ENCODE measurements around the gene TLCD1. TPM values are rescaled to one million over a fixed set of nuclear protein-coding genes. Genes with fewer than 3 reads are reported as not detected.
A peak's percentile ranks its signal among the peaks of the same experiment; 100 is the strongest.

Gene TLCD1
- total and polyA plus RNA-seq, 2 donors from 2014 or later, result 25.3 to 30.0 TPM

DNA sequence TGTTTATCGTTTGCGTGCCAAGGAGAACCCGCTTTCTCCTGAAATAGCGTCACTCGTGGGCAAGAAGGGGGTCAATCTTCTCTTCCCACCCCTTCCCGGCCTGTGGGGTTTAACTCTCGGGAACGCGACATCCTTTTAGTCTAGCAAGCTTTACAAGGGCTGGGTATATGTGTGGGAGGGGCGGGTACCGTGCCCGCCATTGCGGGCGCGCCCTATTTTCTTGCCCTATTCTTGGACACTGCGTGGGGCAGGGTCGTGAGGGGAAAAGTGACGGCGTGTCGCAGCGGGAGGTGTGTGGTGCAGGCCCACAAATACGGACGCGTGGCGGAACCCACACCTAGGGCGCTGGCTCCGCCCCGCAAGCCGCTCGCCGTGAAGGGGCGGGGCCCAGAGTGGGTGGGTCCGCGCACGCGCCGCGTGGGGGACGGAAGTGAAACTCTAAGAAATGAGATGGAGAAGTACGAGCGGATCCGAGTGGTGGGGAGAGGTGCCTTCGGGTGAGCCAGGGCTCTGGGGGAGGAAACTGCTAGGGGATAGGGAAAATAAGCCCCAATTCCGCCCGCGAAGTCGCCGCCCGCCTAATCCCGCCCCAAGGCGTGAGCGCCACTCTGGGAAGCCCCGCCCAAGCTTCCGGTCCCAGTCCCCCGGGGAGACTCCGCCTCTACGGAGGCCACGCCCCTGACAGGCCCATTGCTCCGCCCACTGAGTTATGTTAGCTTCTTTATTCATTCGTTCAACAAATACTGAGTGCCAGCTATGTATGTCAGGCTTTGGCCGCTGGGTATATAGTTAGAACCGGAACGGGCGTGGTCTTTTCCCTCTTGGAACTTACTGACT lies 2.5 kb upstream of the TLCD1 start, which contains the start of gene NEK8:
Gene NEK8, plus strand, starts transcription at position 425 of the 837 bp plus-strand sequence. Its CDS starts 26 bp downstream, at position 451.
- peak within 1 kb of the TSS; percentile 75 to 95 (median 92) for H3K4me3 ChIP-seq (ENCODE audit: low read length in 3 of 3)
- peak; percentile 96 to 98 (median 97) for DNase-seq
- TF ChIP-seq, protein P1, sequence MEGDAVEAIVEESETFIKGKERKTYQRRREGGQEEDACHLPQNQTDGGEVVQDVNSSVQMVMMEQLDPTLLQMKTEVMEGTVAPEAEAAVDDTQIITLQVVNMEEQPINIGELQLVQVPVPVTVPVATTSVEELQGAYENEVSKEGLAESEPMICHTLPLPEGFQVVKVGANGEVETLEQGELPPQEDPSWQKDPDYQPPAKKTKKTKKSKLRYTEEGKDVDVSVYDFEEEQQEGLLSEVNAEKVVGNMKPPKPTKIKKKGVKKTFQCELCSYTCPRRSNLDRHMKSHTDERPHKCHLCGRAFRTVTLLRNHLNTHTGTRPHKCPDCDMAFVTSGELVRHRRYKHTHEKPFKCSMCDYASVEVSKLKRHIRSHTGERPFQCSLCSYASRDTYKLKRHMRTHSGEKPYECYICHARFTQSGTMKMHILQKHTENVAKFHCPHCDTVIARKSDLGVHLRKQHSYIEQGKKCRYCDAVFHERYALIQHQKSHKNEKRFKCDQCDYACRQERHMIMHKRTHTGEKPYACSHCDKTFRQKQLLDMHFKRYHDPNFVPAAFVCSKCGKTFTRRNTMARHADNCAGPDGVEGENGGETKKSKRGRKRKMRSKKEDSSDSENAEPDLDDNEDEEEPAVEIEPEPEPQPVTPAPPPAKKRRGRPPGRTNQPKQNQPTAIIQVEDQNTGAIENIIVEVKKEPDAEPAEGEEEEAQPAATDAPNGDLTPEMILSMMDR (IDR thresholded peaks at IDR 0.05; ENCODE audit: borderline replicate concordance, extremely low read depth, insufficient read depth), result no peak
- no peak for FAIRE-seq
- intact Hi-C loops (cut with DNase I), result no loop called here
- H3K9ac ChIP-seq (ENCODE audit: low read length in 3 of 3), result peak within 1 kb of the TSS; percentile 35 to 79 (median 71)
- peaks cover 0 to 16% (median 0%) of the 10 kb centered on the region in 3 donors for H3K4me1 ChIP-seq (ENCODE audit: control insufficient read depth in 2 of 3, insufficient read depth in 2 of 3, low read depth in 1 of 3, low read length in 3 of 3)
- H3K36me3 ChIP-seq (ENCODE audit: control insufficient read depth in 2 of 3, insufficient read depth in 3 of 3, low read length in 3 of 3), result peaks cover under 1 to 9% (median under 1%) of the 10 kb centered on the region in 3 donors
- H3K27me3 ChIP-seq (ENCODE audit: control insufficient read depth, insufficient read depth, low read length), result no peaks in the 10 kb centered on the region
- no peaks in the 10 kb centered on the region for H3K9me3 ChIP-seq (ENCODE audit: control insufficient read depth in 2 of 3, insufficient read depth in 1 of 3, low read length in 3 of 3)
- peak within 1 kb of the TSS; percentile 96 to 99 for H3K27ac ChIP-seq (ENCODE audit: low read depth in 2 of 2, low read length in 2 of 2)

DNA sequence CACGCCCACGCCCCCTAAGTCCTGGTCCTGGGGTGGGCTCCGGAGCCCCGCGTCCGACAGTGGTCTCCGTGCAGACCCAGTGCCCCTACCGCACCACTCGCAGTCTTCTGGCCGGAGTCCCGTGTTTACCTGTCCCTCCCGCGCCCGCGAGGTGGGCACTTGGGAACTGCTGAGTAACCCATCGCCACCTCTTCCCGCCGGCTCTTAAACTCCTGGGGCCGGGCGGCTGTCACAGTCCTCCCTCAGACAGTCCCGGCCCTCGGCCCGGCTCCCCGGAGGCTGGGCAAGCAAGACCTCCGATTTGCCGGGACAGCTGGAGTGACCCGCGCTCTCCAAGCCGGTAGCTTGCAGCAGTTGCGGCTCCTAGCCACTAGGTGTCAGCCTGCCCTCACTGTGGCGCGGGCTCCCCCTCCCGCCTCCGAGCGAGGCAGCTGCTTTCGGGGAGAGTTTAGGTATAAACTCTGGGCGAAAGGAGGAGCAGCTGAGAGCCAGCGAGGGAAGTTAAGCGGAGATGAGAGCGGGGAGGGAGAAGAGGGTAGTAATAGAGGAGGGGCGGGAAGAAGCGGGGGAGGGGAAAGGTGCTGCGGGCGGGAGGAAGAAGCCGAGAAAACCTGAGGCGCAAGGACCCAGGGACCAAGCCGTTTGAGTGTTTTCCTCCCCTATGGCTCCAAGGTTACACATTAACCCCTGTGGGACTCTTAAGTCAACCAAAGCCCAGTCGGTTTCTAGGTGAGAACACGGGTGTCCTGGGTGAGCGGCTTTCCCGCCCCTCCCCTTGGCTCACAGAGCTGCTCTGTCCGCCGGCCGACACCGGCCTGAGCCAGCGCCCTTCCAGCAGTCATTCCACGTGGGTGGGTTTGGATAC lies 826 bp upstream of the TLCD1 start:
- H3K9ac ChIP-seq (ENCODE audit: low read length in 3 of 3), result peak overlapping the region; percentile 15 to 62 (median 34)
- TF ChIP-seq, protein P1 (IDR thresholded peaks at IDR 0.05; ENCODE audit: borderline replicate concordance, extremely low read depth, insufficient read depth), result peak; percentile 100
- FAIRE-seq, result no peak
- no peaks in the 10 kb centered on the region for H3K9me3 ChIP-seq (ENCODE audit: control insufficient read depth in 2 of 3, insufficient read depth in 1 of 3, low read length in 3 of 3)
- peak; percentile 98 for DNase-seq
- H3K36me3 ChIP-seq (ENCODE audit: control insufficient read depth in 2 of 3, insufficient read depth in 3 of 3, low read length in 3 of 3), result peaks cover 5 to 23% (median 11%) of the 10 kb centered on the region in 3 donors
- H3K27ac ChIP-seq (ENCODE audit: low read depth in 2 of 2, low read length in 2 of 2), result peak overlapping the region; percentile 96 to 99
- peaks cover 0 to 16% (median 0%) of the 10 kb centered on the region in 3 donors for H3K4me1 ChIP-seq (ENCODE audit: control insufficient read depth in 2 of 3, insufficient read depth in 2 of 3, low read depth in 1 of 3, low read length in 3 of 3)
- peak overlapping the region; percentile 58 to 95 (median 75) for H3K4me3 ChIP-seq (ENCODE audit: low read length in 3 of 3)
- H3K27me3 ChIP-seq (ENCODE audit: control insufficient read depth, insufficient read depth, low read length), result no peaks in the 10 kb centered on the region
- intact Hi-C loops (cut with DNase I), result no loop called here

DNA sequence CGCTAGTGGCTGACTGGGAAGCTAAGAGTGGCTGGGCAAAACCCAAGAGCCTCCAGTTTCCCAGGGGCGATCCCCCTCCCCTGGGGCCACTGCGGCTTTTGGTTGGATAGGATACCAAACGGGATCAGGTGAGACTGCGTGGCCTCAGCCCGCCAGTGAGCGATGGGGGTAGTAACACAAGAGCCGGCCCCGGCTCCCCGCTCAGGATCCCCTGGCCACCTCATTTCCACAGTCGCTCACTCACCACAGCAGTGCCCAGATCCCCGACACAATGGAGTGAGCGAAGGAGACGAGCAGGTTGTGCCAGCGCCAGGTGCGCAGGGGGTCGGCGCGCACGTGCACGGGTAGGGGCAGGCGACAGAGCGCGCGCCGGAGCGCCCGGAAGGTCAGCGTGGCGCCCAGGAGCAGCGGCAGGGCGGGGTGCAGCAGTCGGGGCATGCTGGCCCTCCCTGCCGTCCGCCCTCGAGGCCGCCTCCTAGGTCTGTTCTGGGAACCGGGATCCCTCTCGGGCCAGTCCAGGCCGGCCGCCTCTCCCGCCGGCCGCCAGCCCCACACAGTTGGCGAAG lies 290 bp downstream of the TLCD1 start:
- intact Hi-C loops (cut with DNase I), result no loop called here
- Histone ChIP-seq H3K27me3 (ENCODE audit: control insufficient read depth, insufficient read depth, low read length) (no peaks in the 10 kb centered on the region), H3K9me3 (ENCODE audit: control insufficient read depth in 2 of 3, insufficient read depth in 1 of 3, low read length in 3 of 3) (no peaks in the 10 kb centered on the region), H3K27ac (ENCODE audit: low read depth in 2 of 2, low read length in 2 of 2) (peak overlapping the region; percentile 56 to 67), H3K4me1 (ENCODE audit: control insufficient read depth in 2 of 3, insufficient read depth in 2 of 3, low read depth in 1 of 3, low read length in 3 of 3) (peaks cover 0 to 25% (median 5%) of the 10 kb centered on the region in 3 donors), H3K36me3 (ENCODE audit: control insufficient read depth in 2 of 3, insufficient read depth in 3 of 3, low read length in 3 of 3) (peaks cover 8 to 23% (median 16%) of the 10 kb centered on the region in 3 donors), H3K4me3 (ENCODE audit: low read length in 3 of 3) (peak overlapping the region; percentile 41 to 66 (median 45)), H3K9ac (ENCODE audit: low read length in 3 of 3) (peak overlapping the region in 1 of 3 donors; percentile 67)
- peak in 3 of 5 donors; percentile 53 to 81 (median 65) for DNase-seq
- no peak for FAIRE-seq
- TF ChIP-seq, protein P1 (IDR thresholded peaks at IDR 0.05; ENCODE audit: borderline replicate concordance, extremely low read depth, insufficient read depth), result peak; percentile 11

All from kidney (tissue), 14 donors.